Stomach (tissue), 9 donors: ENCODE measurements around the gene PKP2. TPM values are rescaled to one million over a fixed set of nuclear protein-coding genes. Genes with fewer than 3 reads are reported as not detected.

ENCODE experiments used
- DNase-seq, 2 donors: peaks; one replicate each; pipeline versions ENCODE4 v3.0.0 to v3.0.0-alpha.2; 2013 to 2019
- H3K27ac ChIP-seq, 5 donors: fragments of 200-600 bp in 4 of 5; sonication (generic) in 4 of 5; one replicate each; pipeline ENCODE4 v1.5.1; 2013 to 2019; ENCODE audit warnings: mild to moderate bottlenecking in 1 of 5, moderate library complexity in 1 of 5
- H3K27me3 ChIP-seq, 3 donors: fragments of 200-600 bp; sonication (generic); one replicate each; pipeline ENCODE4 v1.5.1; 2017 to 2019; ENCODE audit warnings: mixed run types in 1 of 3
- H3K36me3 ChIP-seq, 4 donors: fragments of 200-600 bp; sonication (generic); 1 replicate in 3 of 4; 2 replicates in 1 of 4; pipeline ENCODE4 v1.5.1; 2016 to 2019
- H3K4me1 ChIP-seq, 4 donors: fragments of 200-600 bp; sonication (generic); one replicate each; pipeline ENCODE4 v1.5.1; 2016 to 2019
- H3K4me3 ChIP-seq, 4 donors: fragments of 200-600 bp; sonication (generic) in 3 of 4; one replicate each; pipeline ENCODE4 v1.5.1; 2016 to 2019; ENCODE audit warnings: mild to moderate bottlenecking in 1 of 4
- H3K9me3 ChIP-seq, 4 donors: fragments of 200-600 bp; sonication (generic); one replicate each; pipeline ENCODE4 v1.5.1; 2016 to 2019
- CTCF ChIP-seq, 7 experiments: fragments of 450-650 bp in 4 of 7; fragments of 200-600 bp in 3 of 7; sonication (generic) in 3 of 7; IDR thresholded peaks; one replicate each; pipeline ENCODE4 v1.5.1; 2016 to 2019; ENCODE audit warnings: antibody characterized with exemption in 7 of 7, control low read depth in 2 of 7, mild to moderate bottlenecking in 1 of 7
- EP300 ChIP-seq: sonication (generic); formaldehyde crosslinking; IDR thresholded peaks from one replicate; pipeline ENCODE4 v1.6.1; 2017; ENCODE audit warnings: antibody characterized with exemption
- POLR2A ChIP-seq, 4 donors: fragments of 450-650 bp; IDR thresholded peaks; one replicate each; pipeline ENCODE4 v1.6.1; 2016; ENCODE audit warnings: antibody characterized with exemption in 4 of 4, control low read depth in 2 of 4, mild to moderate bottlenecking in 1 of 4, moderate library complexity in 1 of 4
- POLR2AphosphoS5 ChIP-seq, 3 donors: sonication (generic); formaldehyde crosslinking; IDR thresholded peaks; one replicate each; pipeline ENCODE4 v1.6.1; 2016; ENCODE audit warnings: antibody characterized with exemption in 3 of 3
- WGBS, 5 donors: extraction: QIAGEN DNeasy Blood & Tissue Kit in 3 of 5; methylation state at CpG; one replicate each; pipeline versions ENCODE4 v1.1.5 to v1.1.7; 2013 to 2018; 5-methylcytosine and 5-hydroxymethylcytosine counted together
- intact Hi-C: fragments of 100-400 bp; cut with DNase I; formaldehyde crosslinking; loops from one replicate; pipeline ENCODE4 v1.15.1; 2023; ENCODE audit warnings: low total_unique reads
- polyA plus RNA-seq, 3 donors: library from polyadenylated mRNA; stranded (reverse); fragments of 200-250 nt; gene quantifications; one replicate each; pipeline ENCODE4 v1.2.3, GENCODE V29; 2013
- total RNA-seq, 5 donors: library from RNA; depleted of rRNA; stranded (reverse); fragments of >200 nt; gene quantifications; one replicate each; pipeline versions ENCODE4 v1.1.0 to v1.2.3, GENCODE V29; 2014 to 2016
- donor health status: healthy with polysubstance abuse.
- donor health status: Bipolar disorder and iron deficiency.
- donor health status: healthy.

The PKP2 gene
- total and polyA plus RNA-seq, 8 donors: 5.8 to 85.8 (median 39.5) TPM

GRCh38 chr12:32770141-32770540 is 126.4 kb downstream of the PKP2 start:
- Histone ChIP-seq H3K4me3 (no peak overlapping the region), H3K4me1 (no peaks in the 10 kb centered on the region), H3K36me3 (no peaks in the 10 kb centered on the region), H3K27me3 (peaks cover 0 to 7% (median 0%) of the 10 kb centered on the region in 3 donors), H3K27ac (no peak overlapping the region), H3K9me3 (no peaks in the 10 kb centered on the region)
- no peak for TF ChIP-seq EP300
- no peak for TF ChIP-seq POLR2A (IDR thresholded peaks at IDR 0.05)
- no peak for TF ChIP-seq CTCF (IDR thresholded peaks at IDR 0.05)
- intact Hi-C loops: no loop called here
- 31 to 58% (median 39%) methylated on average over 1 of the region's 1 CpG for WGBS, 5 donors
- DNase-seq: peak in 1 of 2 donors; percentile 3

GRCh38 chr12:32768518-32768917 is 128.1 kb downstream of the PKP2 start:
- H3K27ac ChIP-seq: no peak overlapping the region
- H3K27me3 ChIP-seq: no peaks in the 10 kb centered on the region
- WGBS, 5 donors: 53 to 82% (median 64%) methylated on average over 4 of the region's 4 CpGs
- intact Hi-C loops: no loop called here
- no peaks in the 10 kb centered on the region for H3K4me1 ChIP-seq
- no peaks in the 10 kb centered on the region for H3K36me3 ChIP-seq
- TF ChIP-seq POLR2AphosphoS5 (IDR thresholded peaks at IDR 0.05) (no peak), POLR2A (IDR thresholded peaks at IDR 0.05) (no peak), EP300 (no peak), CTCF (IDR thresholded peaks at IDR 0.05) (no peak)
- DNase-seq: no peak
- no peaks in the 10 kb centered on the region for H3K9me3 ChIP-seq
- no peak overlapping the region for H3K4me3 ChIP-seq

- no peak overlapping the region for H3K27ac ChIP-seq
- TF ChIP-seq POLR2AphosphoS5 (IDR thresholded peaks at IDR 0.05) (no peak), CTCF (IDR thresholded peaks at IDR 0.05) (no peak), EP300 (no peak), POLR2A (IDR thresholded peaks at IDR 0.05) (no peak)
- intact Hi-C loops: no loop called here
- no peaks in the 10 kb centered on the region for H3K9me3 ChIP-seq
- H3K4me1 ChIP-seq: no peaks in the 10 kb centered on the region
- no peaks in the 10 kb centered on the region for H3K27me3 ChIP-seq
- no peak overlapping the region for H3K4me3 ChIP-seq
- WGBS, 5 donors: 79 to 87% (median 86%) methylated on average over 4 of the region's 4 CpGs
- H3K36me3 ChIP-seq: no peaks in the 10 kb centered on the region
- DNase-seq: no peak
These were observed 130.7 kb downstream of the PKP2 start for GRCh38 chr12:32765906-32766305.

- no peak overlapping the region for H3K4me3 ChIP-seq
- no peak overlapping the region for H3K27ac ChIP-seq
- H3K36me3 ChIP-seq: no peaks in the 10 kb centered on the region
- WGBS, 5 donors: 36 to 65% (median 46%) methylated on average over 1 of the region's 1 CpG
- intact Hi-C loops: no loop called here
- H3K9me3 ChIP-seq: no peaks in the 10 kb centered on the region
- no peaks in the 10 kb centered on the region for H3K27me3 ChIP-seq
- TF ChIP-seq POLR2A (IDR thresholded peaks at IDR 0.05): no peak
- no peak for TF ChIP-seq POLR2AphosphoS5 (IDR thresholded peaks at IDR 0.05)
- no peak for TF ChIP-seq CTCF (IDR thresholded peaks at IDR 0.05)
- no peak for TF ChIP-seq EP300
- DNase-seq: no peak
- peaks cover 0 to 2% (median under 1%) of the 10 kb centered on the region in 4 donors for H3K4me1 ChIP-seq
These were observed 134.9 kb downstream of the PKP2 start for GRCh38 chr12:32761716-32762115.
